Anterior cingulate cortex (tissue), 58 donors: ENCODE data around the gene MXRA7.

Experiments
- DNase-seq, 58 donors: peaks; one replicate each; lab custom pipeline; 2025; lab: John Stamatoyannopoulos, UW

The MXRA7 gene

DNA sequence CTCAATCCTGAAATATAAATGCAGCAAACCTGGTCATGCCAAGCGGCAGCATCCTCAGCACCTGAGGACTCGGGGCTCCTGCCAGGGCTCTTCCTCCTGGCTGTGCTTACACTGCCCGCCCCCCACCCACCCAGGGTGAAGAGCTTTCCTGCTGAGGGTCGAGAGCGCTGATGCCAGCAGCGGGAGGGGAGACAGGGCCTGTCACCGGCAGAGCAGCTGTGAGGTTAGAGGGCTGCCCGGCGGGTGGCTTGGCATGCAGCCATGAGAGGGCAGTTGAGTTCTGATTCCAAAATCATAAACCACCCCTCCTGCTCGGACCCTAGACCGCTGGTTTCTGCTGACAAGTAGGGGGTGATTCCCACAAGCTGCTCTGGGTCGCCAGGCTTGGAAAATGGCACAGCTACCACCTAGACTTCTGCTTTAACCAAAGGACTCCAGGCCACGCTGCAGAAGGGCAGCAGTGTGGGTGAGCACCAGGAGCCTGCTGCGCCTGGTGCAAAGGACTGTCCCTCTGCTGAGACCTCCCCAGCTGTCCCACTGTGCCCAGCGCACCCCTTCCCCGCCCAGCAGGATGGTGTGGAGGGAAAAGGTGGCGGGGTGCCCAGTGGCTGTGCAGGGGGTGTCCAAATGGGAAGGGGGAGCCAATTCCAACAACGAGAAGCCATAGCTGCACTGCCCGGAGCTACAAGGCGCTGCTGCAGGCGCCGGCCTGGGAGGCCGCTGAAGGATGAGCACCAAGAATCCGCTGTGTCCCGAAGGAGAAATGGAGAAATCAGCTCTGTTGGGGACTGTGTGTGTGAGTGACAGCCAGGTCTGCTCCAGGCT, 26.6 kb downstream of the MXRA7 start:
- no peak for DNase-seq

DNA sequence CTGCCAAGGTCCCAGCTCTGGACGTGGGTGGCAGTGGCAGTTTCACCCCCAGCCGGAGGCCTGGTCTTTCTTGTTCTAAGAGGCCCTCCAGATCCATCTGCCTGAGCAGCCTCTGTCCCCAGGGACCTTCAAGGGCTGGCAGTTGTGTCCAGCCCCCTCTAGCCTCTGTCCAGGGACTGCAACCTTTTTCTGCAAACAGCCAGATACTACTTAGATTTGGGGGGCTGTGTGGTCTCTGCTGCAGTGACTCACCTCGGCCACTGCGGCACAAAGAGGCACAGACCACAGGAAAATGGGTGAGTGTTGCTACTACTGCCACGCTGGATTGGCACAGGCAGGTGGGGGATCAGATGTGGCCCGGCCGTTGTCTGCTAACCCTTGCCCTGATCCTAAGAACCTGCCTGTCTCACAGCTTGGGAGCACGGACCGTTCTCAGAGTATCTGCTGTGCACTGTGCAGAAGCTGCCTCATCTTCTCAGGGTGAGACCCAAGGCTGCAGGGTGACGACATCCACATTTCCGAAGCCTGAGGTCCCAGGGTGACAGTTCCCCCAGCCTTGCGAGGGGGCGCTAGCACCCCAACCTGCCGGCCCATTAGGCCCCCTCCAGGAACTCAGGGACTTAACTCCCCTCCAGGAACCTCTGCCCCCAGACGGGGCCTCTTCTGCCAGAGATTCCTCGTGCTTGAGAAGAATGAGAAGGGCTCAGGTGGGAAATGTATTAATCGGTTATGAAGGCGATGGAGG, 27.6 kb downstream of the MXRA7 start:
- no peak for DNase-seq

DNA sequence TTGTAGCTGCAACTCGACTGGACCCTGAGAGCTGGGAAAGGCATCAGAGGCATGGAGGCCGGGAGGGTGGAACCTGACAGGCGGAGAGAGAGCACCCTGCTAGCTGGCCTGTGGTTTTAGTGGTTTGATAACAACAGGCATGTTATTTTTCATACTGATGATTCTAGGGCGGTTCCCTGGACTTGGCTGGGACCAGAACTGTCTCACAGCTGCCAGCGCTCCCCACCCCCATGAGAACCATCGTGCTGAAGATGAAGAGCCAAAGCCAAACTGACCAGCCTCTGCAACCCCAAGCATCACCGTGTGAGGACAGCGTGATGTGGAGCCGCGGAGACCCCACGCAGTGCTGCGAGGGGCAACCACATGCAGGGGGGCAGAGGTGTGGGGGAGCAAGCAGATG, 28.5 kb downstream of the MXRA7 start:
- peak in 1 of 58 donors; percentile 36 for DNase-seq

DNA sequence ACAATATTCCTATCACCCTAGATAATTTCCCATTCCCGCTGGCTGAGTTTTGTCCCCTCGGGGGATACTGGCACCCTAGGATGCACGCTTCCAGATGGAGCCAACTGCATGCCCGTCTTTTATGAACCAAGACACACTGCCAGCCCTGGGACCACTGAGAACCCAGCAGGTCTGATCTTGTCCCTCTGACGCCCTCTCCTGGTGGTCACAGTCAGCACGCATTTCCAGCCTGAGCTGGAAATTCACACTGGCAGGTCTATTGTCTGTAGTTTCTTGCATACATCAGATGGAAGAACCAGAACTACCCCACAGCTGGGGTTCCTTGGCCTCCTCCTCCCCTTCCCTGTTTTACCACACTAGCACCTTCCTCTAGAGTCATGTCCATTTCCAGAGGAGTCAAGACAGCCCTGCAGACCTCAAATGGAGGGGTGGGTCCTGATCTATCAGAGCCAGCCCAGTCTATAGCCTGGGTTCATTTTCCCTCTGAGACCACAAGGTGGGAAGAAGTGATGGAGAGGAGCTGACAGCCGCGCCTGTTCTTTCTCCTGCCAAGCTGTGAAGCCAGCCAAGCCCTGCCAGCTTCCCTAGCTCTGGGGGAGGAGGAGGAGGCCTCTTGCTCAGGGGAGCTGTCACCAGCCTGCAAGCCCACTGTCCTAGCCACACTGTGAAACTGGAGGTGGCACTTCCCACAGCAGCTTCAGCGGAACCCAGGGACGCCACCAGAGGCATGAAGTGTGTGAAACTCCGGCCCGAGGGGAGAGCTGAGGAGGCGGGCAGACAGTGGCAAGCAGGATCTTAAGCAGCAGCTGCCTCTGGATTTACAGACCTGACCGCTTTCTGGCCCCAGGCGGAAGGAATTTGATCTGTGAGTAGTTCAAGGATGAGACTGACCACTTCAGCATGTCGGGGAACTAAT, 29.3 kb downstream of the MXRA7 start:
- peak in 51 of 58 donors; percentile 16 to 86 (median 51) for DNase-seq

DNA sequence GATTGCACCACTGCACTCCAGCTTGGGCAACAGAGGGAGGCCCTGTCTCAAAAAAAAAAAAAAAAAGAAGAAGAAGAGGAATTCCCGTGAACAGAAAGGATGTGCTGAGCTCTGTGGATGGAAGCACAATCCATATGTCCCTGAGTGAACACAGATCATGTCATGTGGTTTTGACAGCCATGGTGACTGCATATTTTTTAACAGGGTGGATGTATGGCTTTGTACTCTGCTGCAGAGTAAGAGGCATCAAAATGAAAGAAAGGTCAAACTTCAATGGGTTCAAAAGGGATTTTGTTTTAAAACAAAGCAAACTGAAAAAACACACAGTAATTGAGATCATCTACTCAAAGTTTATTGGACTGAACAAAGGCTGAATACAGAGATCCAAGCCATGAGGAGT, 31.5 kb downstream of the MXRA7 start:
- no peak for DNase-seq

DNA sequence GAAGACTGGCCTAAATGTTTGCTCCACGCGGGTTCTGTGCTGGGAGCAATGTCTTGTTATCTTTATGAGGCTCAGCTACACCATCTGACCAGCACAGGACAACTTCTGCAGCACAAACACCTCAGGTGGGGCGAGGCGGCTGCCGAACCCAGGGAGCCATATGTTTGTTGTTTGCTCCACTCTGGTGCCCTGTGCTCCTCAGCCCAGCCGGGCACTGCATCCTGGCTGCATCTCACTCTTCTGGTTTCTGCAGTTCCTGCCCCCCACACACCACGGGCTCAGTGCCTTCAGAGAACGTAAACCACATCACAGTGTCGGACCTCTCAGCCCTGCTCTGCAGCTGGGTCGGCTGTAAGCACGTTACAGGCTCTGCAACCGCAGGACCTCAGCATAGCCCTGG, 32.4 kb downstream of the MXRA7 start:
- DNase-seq = no peak

DNA sequence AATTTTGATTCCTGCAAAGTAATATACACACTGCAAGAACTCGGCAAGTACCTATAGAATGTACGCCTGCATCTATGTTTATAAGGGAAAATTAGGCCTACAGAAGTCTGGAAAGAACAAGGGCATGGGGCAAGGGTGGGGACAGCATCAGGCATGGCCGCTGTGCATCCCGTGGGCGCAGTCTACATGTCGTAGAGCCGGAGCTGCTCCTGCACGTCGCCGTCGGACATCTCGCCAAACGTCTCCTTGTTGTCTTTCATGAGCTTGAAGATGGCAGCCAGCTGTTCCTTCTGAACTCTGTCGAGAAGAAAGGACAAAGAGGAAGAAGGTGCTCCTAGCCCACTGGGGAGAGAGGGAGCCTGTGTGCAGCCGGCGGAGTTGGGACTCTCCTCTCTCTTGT, 33.4 kb downstream of the MXRA7 start:
- DNase-seq = no peak

DNA sequence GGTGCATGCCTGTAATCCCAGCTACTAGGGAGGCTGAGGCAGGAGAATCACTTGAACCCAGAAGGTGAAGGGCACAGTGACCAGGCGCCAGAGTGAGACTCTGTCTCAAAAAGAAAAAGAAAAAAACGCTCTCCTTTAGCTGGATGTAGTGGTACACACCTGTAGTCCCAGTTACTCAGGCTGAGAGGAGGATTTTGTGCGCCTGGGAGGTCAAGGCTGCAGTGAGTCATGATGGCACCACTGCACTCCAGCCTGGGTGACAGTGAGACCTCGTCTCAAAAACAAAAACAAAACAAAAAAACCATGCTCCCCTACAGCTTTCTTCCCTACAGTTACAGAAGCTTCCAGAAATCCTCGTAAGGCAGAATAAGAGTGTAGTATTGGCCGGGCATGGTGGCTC, 34.1 kb downstream of the MXRA7 start:
- no peak for DNase-seq

DNA sequence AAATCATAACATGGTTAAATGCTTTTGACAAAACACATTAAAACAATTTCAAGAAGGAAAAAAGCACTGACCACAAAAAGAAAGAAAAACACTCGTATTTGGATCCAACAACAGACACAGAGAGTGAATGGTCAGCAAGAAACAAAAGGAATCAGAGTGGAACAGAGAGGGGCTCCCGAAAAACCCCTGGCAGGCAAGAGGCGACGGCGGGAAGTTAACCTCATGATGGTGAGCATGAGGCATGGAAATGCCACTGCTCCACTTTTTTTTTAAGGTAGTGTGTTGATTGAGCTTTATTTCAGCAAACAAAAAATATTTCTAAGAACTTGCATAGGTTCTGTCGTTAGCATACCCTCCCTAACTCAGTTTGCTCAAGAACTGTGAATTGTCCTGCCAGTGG, 35.1 kb downstream of the MXRA7 start:
- DNase-seq = no peak

DNA sequence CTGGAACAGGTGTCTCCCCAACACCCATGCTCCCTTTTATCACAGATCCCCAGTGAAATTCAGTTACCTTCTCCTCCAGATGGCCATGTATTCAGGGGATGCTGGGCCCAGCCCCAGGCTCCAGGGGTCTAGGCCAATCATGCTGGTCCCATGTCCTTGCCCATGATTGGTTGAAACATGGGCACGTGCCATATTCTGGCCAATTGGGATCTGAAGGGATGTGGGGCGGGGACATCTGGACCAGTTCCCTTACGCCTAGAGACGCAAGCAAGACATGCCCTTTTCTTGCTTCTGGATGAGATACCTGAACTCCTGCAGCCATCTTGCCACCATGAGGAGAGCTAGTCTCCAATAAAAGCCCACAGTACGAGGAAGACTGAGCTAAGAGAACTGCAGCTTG, 36.2 kb downstream of the MXRA7 start:
- DNase-seq = no peak

DNA sequence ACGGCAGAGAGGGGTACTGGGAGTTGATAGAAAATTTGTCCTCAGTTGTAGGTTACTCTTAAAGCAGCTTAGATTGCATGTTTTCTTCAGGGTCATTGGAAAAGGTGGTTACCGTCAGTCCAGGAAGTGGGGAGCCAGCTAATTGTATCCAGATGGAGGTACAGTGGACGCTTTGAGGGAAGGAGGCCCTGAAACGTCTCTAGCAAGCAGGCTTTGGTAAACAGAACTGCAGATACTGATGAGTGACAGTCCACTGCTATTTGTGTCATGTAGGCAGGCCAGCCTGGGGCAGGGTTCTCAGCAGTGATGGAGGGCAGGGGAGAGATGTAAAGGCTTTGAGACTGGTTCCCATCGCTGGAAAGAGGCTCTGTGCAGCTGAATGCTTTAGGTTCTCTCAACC, 37.0 kb downstream of the MXRA7 start:
- no peak for DNase-seq

DNA sequence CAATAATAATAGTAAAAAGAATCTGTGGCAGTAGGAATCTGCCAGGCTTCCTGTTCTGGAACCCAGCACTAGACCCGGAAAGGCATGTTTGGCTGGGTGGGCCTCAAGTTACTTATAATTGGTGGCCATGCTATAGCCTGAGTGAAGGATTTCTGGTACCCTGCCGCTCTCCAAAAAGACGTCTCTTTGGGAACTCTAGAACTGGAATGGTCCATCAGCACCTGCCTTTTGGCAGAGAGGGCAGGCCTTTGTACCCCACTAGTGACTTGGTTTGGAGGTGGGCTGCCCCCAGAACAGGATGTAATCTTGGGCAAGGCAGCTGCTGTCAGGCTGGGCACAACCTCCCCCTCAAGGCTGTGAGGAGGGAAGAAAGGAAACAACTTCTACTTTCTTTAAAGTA, 37.9 kb downstream of the MXRA7 start:
- DNase-seq = no peak

DNA sequence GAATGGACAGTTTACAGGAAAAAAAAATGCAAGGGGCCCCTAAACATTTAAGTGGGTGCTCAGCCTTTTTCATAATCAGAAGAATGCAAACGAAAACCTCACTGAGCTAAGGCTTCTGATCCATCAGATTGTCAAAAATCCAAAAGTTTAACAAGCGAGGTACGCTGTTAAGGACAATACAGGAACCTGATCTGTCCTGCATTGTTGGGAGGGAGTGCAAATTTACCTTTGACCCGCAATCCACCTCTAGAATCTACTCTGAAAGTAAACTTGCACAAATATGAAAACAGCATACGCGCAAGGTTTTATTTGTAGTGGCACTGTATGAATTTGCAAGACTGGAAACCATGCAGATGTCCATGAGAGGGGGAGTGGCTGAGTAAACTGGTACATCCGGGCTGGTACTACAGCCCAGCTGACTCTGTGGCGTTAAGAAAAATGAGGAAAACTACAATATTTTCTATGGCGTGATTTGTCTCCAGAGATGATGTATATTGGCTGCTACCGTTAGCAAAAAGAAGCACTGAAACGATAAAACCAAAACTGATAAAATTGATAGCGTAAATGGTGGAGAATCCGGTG, 38.4 kb downstream of the MXRA7 start:
- no peak for DNase-seq

DNA sequence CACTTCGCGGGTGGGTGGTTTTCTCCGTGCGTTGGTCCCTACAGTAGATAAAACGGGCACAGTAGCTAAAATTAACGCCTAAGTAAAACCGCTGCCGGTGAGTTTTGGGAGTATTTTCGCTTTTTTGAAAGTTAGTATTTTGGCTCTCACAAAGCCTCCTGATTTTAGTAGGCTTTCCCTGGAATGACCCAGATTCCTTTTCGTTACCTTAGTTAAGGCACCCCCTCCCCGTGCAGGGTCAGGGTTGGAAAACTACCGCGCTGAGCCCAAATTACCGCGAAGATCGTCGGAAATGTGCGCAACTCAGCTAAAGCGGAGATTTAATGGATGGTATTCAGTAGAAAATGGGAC, 38.9 kb downstream of the MXRA7 start:
- DNase-seq = no peak

DNA sequence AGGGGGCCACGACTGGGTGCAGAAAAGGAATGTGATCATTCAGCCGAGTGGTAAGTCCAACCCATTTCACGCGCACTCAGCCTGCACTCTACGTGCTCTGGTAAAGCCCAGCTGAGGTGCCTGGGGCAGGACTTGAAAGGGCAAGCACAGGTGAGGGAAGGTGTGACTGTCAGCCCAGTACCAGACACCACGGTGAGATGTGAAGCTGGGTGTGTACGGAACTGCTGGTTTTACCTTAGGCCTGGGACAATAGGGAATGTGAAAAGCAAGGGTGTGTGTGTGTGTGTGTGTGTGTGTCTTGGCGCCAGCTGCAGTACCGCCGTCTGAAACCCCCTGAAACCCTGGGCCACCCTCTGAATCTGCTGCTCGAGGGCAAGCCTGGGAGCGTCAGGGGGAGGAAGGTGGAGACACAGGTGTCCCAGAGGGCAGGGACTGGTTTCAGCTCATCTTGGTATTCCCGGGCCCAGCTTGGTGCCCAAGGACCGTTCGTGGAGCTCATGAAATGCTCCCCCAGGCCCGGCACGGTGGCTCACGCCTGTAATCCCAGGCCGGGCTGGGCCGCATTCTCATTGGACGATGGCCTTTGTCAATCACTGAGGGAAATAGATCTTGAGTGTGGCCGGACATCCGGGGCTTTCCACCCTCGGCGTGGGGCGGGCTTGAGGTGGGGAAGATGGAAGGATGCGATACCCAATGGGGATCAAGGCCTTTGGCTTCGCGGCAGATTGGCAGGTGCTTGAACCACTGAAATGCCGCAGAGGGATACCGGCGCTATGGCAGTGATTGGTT, 39.4 kb downstream of the MXRA7 start:
- peak; percentile 95 to 100 (median 99) for DNase-seq

DNA sequence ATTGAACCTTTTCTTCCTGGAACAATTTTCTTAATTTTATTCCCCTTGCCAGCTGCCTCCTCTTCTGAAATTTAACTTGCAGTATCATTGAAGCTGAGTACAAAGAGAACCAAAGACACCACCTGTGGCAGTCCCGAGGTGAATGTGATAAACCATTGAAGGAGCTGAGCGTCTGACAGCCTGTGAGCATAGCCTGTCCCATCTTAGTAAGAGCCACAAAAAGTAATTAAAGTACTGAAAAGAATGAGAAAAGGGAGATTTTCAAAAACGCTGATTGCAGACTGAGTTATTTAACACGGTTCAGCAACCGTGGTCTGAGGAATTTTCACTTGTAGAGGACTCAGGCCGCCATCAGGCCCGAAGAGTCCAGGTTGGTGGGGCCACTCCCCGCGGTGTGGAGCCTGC, 40.0 kb downstream of the MXRA7 start:
- no peak for DNase-seq

DNA sequence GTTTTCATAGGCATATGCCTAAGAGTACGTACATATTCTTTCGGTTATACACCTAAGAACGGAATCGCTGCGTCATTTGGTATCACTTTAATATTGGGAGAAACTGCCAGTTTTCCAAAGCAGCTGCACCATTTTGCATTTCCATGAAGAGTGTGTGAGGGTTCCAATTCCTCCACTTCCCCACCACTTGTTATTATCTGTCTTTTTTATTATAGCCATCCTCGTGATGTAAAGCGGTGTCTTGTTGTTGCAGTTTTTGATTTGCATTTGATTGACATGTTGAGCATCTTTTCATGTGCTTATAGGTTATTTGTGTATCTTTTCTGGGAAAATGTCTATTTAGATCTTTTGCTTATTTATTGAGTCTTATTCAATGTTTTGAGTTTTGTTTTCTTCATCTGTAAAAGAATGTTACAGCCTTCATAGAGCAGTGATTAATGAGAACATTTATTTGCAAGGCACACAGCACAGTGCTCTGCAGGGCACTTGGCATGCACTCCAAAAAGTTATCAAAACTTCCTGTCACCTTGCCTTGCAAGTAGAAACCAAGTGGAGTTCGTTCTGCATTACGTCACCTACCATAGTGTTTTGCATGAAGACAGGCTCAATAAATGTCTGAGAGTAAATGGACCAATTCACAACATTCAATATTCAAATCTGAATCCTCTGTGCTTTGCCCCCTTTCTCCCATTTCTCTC, 40.6 kb downstream of the MXRA7 start:
- no peak for DNase-seq

DNA sequence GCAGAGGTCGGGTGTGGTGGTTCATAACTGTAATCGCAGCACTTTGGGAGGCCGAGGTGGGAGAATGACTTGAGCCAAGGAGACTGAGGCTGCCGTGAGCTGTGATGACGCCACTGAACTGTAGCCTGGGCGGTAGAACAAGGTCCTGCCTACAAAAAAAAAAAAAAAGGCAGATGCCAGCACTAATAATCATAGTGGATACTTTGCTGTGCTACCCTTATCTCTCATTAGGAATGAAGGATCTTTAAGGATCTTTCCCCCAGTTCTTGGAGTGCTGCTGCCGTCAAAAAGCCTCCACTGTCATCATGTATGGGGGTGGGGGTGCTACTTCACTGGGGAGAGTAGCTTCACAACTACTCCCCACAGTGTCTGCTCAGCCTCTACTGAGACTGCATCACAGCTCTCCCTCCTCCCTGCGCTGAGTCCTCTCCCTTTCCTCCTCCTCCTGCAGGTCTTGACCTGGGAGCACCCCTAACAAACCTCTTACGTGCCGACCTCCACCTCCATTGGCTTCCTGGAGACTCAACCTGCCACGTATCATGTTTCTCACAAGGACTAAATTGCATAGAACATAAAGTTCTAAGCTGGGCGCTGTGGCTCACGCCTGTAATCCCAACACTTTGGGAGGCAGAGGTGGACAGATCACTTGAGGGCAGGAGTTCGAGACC, 42.8 kb downstream of the MXRA7 start:
- DNase-seq = no peak

DNA sequence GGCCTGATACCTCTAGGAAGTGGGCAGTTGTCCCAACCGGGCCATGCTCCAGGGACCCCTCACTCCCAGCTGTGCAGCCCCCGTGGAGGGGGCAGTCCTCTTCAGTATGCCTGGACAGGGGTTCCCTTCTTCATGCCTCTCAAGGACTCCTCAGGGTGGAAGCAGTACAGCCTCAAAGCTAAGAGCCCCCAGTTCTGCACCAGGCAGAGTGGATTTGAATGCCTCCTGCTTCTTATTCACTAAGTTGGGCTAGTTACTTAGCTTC, 43.3 kb downstream of the MXRA7 start:
- DNase-seq = no peak
